CD4-positive, alpha-beta T cell treated with Interleukin-1 beta for 1 hour (primary cell): ENCODE measurements around the gene PFDN6.

Source experiments
- DNase-seq, 2 donors: peaks; one replicate each; pipeline ENCODE4 v3.0.0-alpha.2; 2020 to 2022

PFDN6 gene

GRCh38 chr6:33317669-33318425, 28.4 kb downstream of the PFDN6 start, which contains the start of gene ZBTB22:
Gene ZBTB22, minus strand, starts transcription at chr6:33317744. Its CDS starts 828 bp downstream, at chr6:33316916.
- DNase-seq: peak; percentile 96 to 97

- DNase-seq: no peak
Measured at GRCh38 chr6:33318426-33319073, 29.1 kb downstream of the PFDN6 start.

- no peak for DNase-seq
Measured at GRCh38 chr6:33319939-33320314, 30.5 kb downstream of the PFDN6 start.

GRCh38 chr6:33320315-33321181, 31.1 kb downstream of the PFDN6 start:
- no peak for DNase-seq

- no peak for DNase-seq
Measured at GRCh38 chr6:33321227-33321626, 31.8 kb downstream of the PFDN6 start.

GRCh38 chr6:33323623-33323948, 34.2 kb downstream of the PFDN6 start:
- no peak for DNase-seq

GRCh38 chr6:33324125-33324524, 34.7 kb downstream of the PFDN6 start:
- DNase-seq: no peak

GRCh38 chr6:33329058-33329457, 39.7 kb downstream of the PFDN6 start:
- no peak for DNase-seq

- DNase-seq: no peak
Measured at GRCh38 chr6:33330736-33331135, 41.3 kb downstream of the PFDN6 start.

- DNase-seq: no peak
Measured at GRCh38 chr6:33333666-33334065, 44.3 kb downstream of the PFDN6 start.

- DNase-seq: no peak
Measured at GRCh38 chr6:33335916-33336315, 46.5 kb downstream of the PFDN6 start.

- no peak for DNase-seq
Measured at GRCh38 chr6:33336495-33336894, 47.1 kb downstream of the PFDN6 start.

GRCh38 chr6:33339193-33339592, 49.8 kb downstream of the PFDN6 start:
- no peak for DNase-seq
